OCI-M1 (cell line): ENCODE data around the gene GSDME.

ENCODE experiments used
- DNase-seq: peaks from one replicate; lab custom pipeline; 2025; lab: John Stamatoyannopoulos, UW

The GSDME gene

GRCh38 chr7:24757353-24758275 is at the start of gene GSDME:
GSDME (minus strand) TSS chr7:24757464; CDS start chr7:24749774, 7,690 bp downstream.
- no peak for DNase-seq

GRCh38 chr7:24802300-24802699 is 45.0 kb upstream of the GSDME start:
- no peak for DNase-seq

GRCh38 chr7:24801883-24802282 is 44.6 kb upstream of the GSDME start:
- no peak for DNase-seq

GRCh38 chr7:24800667-24801066 is 43.4 kb upstream of the GSDME start:
- DNase-seq = no peak

- no peak for DNase-seq
Measured at GRCh38 chr7:24800073-24800472, 42.8 kb upstream of the GSDME start.

- no peak for DNase-seq
Measured at GRCh38 chr7:24799506-24799905, 42.2 kb upstream of the GSDME start.

- DNase-seq = no peak
Measured at GRCh38 chr7:24798261-24798660, 41.0 kb upstream of the GSDME start.

GRCh38 chr7:24797270-24797669 is 40.0 kb upstream of the GSDME start:
- no peak for DNase-seq

GRCh38 chr7:24795407-24795767 is 38.1 kb upstream of the GSDME start:
- DNase-seq = peak; percentile 81

- peak; percentile 81 for DNase-seq
Measured at GRCh38 chr7:24794751-24795406, 37.6 kb upstream of the GSDME start.

- DNase-seq = peak; percentile 63
Measured at GRCh38 chr7:24793982-24794648, 36.9 kb upstream of the GSDME start.

GRCh38 chr7:24788961-24789576 is 31.8 kb upstream of the GSDME start:
- DNase-seq = no peak

- DNase-seq = no peak
Measured at GRCh38 chr7:24788075-24788474, 30.8 kb upstream of the GSDME start.

- DNase-seq = peak; percentile 71
Measured at GRCh38 chr7:24786941-24787340, 29.7 kb upstream of the GSDME start.

- no peak for DNase-seq
Measured at GRCh38 chr7:24786306-24786705, 29.0 kb upstream of the GSDME start.

GRCh38 chr7:24784277-24784676 is 27.0 kb upstream of the GSDME start:
- no peak for DNase-seq

- DNase-seq = no peak
Measured at GRCh38 chr7:24783698-24784097, 26.4 kb upstream of the GSDME start.

- DNase-seq = peak; percentile 15
Measured at GRCh38 chr7:24781106-24781505, 23.8 kb upstream of the GSDME start.

- DNase-seq = no peak
Measured at GRCh38 chr7:24779283-24779655, 22.0 kb upstream of the GSDME start.

- DNase-seq = peak; percentile 91
Measured at GRCh38 chr7:24778543-24779282, 21.4 kb upstream of the GSDME start.

- no peak for DNase-seq
Measured at GRCh38 chr7:24777806-24778205, 20.5 kb upstream of the GSDME start.

- no peak for DNase-seq
Measured at GRCh38 chr7:24773646-24774045, 16.4 kb upstream of the GSDME start.
